GM18519 (cell line): ENCODE results near the gene SPART.
A peak's percentile ranks its signal among the peaks of the same experiment; 100 is the strongest.

Source experiments
- ATAC-seq: cut with Tn5 transposase; IDR thresholded peaks from one replicate; pipeline ENCODE4 v1.9.1; 2021; ENCODE audit warnings: mild to moderate bottlenecking, moderate library complexity; ENCODE audit not compliant: unreplicated experiment, low FRiP score

SPART gene

DNA sequence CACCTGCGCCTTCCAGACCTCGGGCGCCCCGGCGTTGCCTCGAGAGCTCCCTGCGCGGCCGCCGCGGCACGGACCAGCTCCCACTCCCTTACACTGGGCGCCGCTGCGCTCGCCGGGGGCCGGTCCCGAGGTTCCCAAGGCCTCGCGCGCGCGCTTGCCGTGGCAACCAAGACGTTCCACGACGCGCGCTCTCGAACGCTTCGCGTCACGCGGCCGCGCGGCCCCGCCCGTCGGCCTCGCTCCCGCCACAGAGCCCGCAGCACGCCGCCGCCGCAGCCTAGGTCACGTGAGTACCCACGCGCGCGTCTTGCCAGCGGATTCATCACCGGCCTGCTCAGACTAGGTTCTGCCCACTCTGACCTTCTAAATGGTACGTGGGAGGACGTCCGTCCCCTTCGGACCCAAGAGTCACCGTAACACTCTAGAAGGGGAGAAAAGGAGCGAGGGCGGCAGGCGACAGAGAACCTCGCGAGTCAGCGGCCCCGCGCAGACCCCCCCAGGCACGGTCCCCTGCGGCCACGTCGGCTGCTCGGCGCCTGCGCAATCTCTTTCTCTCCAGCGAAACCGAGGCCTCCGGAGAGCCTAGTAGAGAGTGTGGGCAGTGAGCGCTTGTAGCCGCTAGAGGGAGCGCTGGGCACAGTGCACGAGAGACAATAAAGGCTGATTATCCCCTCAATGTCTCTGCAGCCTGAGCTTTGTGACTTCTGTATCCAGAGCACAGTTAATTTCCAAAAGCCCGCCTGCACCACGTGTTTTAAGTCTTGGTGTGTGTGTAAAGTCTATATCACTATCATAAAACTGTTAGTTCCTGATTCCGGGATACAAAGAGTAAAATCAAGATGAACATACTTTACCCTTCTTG is at the start of gene SPART:
SPART (minus strand) TSS at position 173 of the 862 bp plus-strand sequence. CDS start 10,564 bp downstream, outside the sequence.
- ATAC-seq, result peak; percentile 83

- ATAC-seq, result no peak
Observed at GRCh38 chr13:36395280-36395679, 49.1 kb upstream of the SPART start.

DNA sequence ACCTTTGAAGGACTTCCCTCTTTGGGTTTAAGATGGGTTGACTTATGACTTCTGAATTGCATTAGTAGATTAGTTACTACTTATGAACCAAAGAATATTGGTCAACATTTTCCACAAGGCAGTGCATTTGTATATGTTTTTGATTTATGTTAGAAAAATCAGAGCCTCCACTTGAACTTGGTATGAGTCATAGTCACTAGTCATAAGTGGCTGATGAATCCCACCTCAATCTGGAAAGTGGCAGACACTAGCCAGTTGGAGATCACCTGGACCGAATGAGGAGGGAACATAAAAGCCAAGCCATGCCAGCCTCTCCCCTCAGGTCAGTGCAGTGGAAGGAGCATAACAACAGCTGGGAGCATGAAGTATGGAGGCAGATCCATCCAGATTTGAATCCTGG is 39.3 kb upstream of the SPART start:
- no peak for ATAC-seq

GRCh38 chr13:36382030-36382429 is 35.8 kb upstream of the SPART start:
- ATAC-seq, result no peak

DNA sequence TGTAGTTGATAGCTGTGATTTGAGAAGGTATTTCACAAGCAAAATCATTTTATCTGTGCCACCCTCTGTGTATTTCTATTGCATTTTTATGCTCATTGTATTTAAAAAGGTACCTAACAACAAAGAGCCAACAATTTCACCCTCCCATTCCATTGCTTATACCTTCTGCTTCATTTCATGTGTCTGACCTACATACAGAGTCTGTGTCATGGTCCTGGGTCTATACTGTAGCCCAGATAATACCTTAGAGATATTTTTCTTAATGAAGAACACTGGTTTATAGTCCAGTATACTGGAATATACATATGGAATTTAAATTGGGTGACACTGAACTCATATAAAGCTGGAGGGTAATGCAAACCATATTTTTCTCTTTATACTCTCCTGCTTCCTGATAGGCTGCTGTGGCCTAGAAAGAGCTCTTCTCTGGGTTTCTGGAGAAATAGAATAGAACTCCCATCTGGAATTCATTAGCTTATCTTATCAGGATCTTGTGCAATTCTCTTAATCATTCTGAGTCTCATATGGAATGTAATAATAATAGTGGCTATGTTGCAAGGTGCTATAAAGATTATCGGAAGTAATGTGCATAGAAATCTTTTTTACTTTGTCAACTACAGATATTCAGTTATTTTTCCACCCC is 31.8 kb upstream of the SPART start:
- ATAC-seq, result no peak

- ATAC-seq, result no peak
Observed at GRCh38 chr13:36374063-36374462, 27.9 kb upstream of the SPART start.

DNA sequence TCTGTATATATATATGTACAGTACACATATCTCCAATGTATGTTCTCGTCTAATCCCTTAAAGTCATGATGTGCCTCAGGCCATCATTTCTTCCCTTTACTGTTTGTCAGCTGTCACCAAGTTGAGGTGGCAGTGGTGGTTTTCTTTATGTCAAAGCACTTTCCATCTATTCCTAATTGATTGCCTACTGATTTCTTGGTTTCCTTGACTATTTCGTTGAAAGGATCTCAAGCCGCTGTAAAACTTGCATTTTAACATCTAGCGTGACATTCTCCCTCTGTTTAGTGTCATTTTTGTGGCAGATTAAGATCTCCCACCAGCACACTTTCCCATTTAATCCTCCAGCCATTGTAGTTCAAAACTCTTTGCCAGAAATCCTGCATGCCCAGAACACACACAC is 25.0 kb upstream of the SPART start:
- ATAC-seq, result no peak

DNA sequence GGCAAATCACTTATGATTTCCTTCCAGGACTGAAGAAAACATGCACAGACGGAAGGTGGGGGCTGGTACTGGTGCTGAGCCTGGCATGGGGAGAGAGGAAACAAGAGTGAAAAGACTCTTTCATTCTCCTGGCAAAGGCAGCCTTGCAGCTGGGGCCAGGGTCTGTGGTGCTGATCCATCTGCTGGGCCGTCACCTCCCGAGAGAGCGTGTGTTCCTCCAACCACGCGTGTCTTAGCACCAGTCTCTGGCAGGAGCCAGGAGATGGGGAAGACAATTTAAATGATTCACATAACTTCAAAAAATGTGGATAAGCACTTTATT is 23.9 kb upstream of the SPART start:
- ATAC-seq, result no peak

- no peak for ATAC-seq
Observed at GRCh38 chr13:36369268-36370107, 23.3 kb upstream of the SPART start.

- ATAC-seq, result no peak
Observed at GRCh38 chr13:36366031-36366430, 19.8 kb upstream of the SPART start.

GRCh38 chr13:36363366-36363863 is 17.2 kb upstream of the SPART start:
- ATAC-seq, result no peak

GRCh38 chr13:36362914-36363313 is 16.7 kb upstream of the SPART start:
- ATAC-seq, result no peak

- ATAC-seq, result no peak
Observed at GRCh38 chr13:36362251-36362650, 16.1 kb upstream of the SPART start.

DNA sequence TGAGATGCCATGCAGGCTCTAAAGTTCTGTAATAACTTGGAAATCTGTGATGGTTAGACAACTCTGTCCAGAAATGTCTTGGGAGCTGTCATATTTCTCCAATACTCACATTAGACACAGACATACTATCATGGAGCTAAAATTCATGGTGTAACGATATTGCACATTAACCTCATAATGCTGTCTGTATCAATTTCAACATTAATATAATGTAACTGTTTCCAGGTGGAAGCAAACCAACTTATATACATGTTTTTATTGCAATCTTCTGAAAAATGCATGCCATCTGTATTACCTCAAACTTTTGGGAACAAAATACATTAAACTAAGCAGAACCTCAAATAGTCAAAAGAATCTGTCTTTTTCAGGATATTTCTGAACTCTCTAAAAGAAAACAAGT is 14.7 kb upstream of the SPART start:
- no peak for ATAC-seq

DNA sequence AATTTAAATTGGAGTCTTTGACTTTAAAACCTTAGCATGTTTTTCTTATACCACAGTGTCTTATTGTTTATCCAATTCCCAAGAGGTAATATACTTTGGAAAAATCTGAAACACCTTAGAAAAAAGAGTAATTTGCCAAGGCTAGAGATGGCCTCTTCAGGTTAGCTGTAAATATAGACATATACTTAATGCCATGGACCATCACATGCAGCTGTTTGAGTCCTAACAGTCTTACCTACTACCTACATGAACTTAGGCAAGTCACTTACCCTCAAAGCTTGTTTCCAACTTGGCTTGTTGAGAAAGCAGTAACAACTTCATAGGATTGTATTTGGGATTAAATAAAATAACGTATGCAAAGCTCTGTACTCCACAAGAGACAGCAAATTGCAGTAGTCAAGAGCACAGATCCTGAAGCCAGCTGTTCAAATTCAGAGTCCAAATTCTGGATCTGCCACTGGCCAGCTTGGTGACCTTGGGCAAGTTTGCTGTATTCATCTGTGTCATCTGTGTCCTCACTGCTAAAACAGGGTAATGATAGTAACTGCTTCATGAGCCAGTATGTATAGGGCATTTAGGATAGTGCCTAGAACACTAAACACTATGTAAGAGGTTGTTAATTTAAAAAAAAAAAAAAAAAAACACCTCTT is 13.2 kb upstream of the SPART start:
- ATAC-seq, result no peak

GRCh38 chr13:36358175-36358718 is 12.1 kb upstream of the SPART start:
- ATAC-seq, result no peak

GRCh38 chr13:36357692-36358091 is 11.5 kb upstream of the SPART start:
- no peak for ATAC-seq

DNA sequence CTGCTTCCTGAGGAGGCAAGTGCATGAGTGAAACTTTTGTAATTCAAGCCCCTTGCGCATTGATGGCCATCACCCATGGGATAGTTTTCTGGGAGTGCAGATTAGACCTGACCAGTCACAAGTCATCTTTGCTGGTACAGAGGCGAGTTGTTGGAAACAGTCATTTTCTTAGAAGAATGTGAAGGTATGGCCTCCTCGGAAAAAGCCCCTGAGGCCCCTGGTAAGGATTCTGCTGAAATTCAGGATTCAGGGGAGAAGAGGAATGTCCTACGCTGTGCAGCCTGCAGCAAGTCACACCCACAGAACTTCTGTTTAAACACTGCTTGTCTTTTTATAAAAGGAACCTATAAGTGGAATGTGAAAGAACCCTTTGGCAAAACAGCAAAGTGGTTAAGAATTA is 11.0 kb upstream of the SPART start:
- no peak for ATAC-seq

- no peak for ATAC-seq
Observed at GRCh38 chr13:36356058-36356457, 9.9 kb upstream of the SPART start.

DNA sequence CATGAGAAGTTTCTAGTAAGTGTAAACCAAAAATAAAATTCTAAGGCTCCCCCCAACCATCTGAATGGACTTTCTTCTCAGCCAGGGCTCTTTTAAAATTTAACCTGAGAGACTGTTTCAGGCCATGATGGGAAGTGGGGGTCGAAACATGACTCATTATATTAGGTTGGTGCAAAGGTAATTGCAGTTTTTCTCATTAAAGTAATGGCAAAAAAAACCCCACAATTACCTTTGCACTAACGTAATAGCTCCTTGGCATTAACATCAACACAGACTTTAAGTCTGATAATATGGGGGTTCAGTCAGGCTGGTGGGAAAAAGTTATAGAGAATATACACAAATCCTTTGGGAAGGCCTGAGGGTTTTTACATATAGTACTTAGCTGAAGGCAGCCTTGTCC is 9.4 kb upstream of the SPART start:
- no peak for ATAC-seq
